ENCODE data around the gene RGS4. TPM values are rescaled to one million over a fixed set of nuclear protein-coding genes. Genes with fewer than 3 reads are reported as not detected.

RGS4 gene
- total and polyA plus RNA-seq, 7 donors = 0.23 to 15.7 (median 7.8) TPM; not detected in 1

GRCh38 chr1:163093169-163093568 is 24.0 kb downstream of the RGS4 start:
- H3K27me3 ChIP-seq = no peaks in the 10 kb centered on the region
- no peak overlapping the region for H3K4me3 ChIP-seq
- intact Hi-C loops (cut with DNase I) = no loop called here
- WGBS, 2 donors = 50 to 69% methylated on average over 4 of the region's 4 CpGs
- H3K36me3 ChIP-seq = no peaks in the 10 kb centered on the region
- TF ChIP-seq EP300 (IDR thresholded peaks at IDR 0.05) (no peak), POLR2AphosphoS5 (IDR thresholded peaks at IDR 0.05) (no peak), POLR2A (IDR thresholded peaks at IDR 0.05) (no peak), CTCF (IDR thresholded peaks at IDR 0.05) (no peak)
- no peaks in the 10 kb centered on the region for H3K4me1 ChIP-seq
- no peaks in the 10 kb centered on the region for H3K9me3 ChIP-seq
- DNase-seq = no peak
- H3K27ac ChIP-seq = no peak overlapping the region

- Histone ChIP-seq H3K27me3 (no peaks in the 10 kb centered on the region), H3K4me3 (no peak overlapping the region), H3K4me1 (no peaks in the 10 kb centered on the region), H3K36me3 (no peaks in the 10 kb centered on the region), H3K9me3 (no peaks in the 10 kb centered on the region), H3K27ac (no peak overlapping the region)
- TF ChIP-seq EP300 (IDR thresholded peaks at IDR 0.05) = no peak
- TF ChIP-seq POLR2AphosphoS5 (IDR thresholded peaks at IDR 0.05) = no peak
- no peak for TF ChIP-seq POLR2A (IDR thresholded peaks at IDR 0.05)
- no peak for TF ChIP-seq CTCF (IDR thresholded peaks at IDR 0.05)
- 87 to 88% methylated on average over 9 of the region's 9 CpGs for WGBS, 2 donors
- intact Hi-C loops (cut with DNase I) = no loop called here
- no peak for DNase-seq
These were observed 24.4 kb downstream of the RGS4 start for GRCh38 chr1:163093579-163093978.

GRCh38 chr1:163094182-163094581 is 25.0 kb downstream of the RGS4 start:
- intact Hi-C loops (cut with DNase I) = no loop called here
- no peaks in the 10 kb centered on the region for H3K4me1 ChIP-seq
- H3K27me3 ChIP-seq = no peaks in the 10 kb centered on the region
- no peak for TF ChIP-seq CTCF (IDR thresholded peaks at IDR 0.05)
- TF ChIP-seq POLR2A (IDR thresholded peaks at IDR 0.05) = no peak
- TF ChIP-seq POLR2AphosphoS5 (IDR thresholded peaks at IDR 0.05) = no peak
- TF ChIP-seq EP300 (IDR thresholded peaks at IDR 0.05) = no peak
- no peak for DNase-seq
- H3K36me3 ChIP-seq = no peaks in the 10 kb centered on the region
- WGBS, 2 donors = 56% methylated on average over 4 of the region's 4 CpGs
- H3K27ac ChIP-seq = no peak overlapping the region
- no peaks in the 10 kb centered on the region for H3K9me3 ChIP-seq
- no peak overlapping the region for H3K4me3 ChIP-seq

GRCh38 chr1:163094589-163094988 is 25.4 kb downstream of the RGS4 start:
- Histone ChIP-seq H3K4me3 (no peak overlapping the region), H3K36me3 (no peaks in the 10 kb centered on the region), H3K27ac (no peak overlapping the region), H3K4me1 (no peaks in the 10 kb centered on the region), H3K9me3 (no peaks in the 10 kb centered on the region), H3K27me3 (no peaks in the 10 kb centered on the region)
- intact Hi-C loops (cut with DNase I) = no loop called here
- 54 to 58% methylated on average over 2 of the region's 2 CpGs for WGBS, 2 donors
- TF ChIP-seq POLR2AphosphoS5 (IDR thresholded peaks at IDR 0.05) = no peak
- no peak for TF ChIP-seq EP300 (IDR thresholded peaks at IDR 0.05)
- TF ChIP-seq POLR2A (IDR thresholded peaks at IDR 0.05) = no peak
- TF ChIP-seq CTCF (IDR thresholded peaks at IDR 0.05) = no peak
- no peak for DNase-seq

- TF ChIP-seq EP300 (IDR thresholded peaks at IDR 0.05) = no peak
- no peak for TF ChIP-seq CTCF (IDR thresholded peaks at IDR 0.05)
- no peak for TF ChIP-seq POLR2A (IDR thresholded peaks at IDR 0.05)
- TF ChIP-seq POLR2AphosphoS5 (IDR thresholded peaks at IDR 0.05) = no peak
- WGBS, 2 donors = 56 to 84% methylated on average over 1 of the region's 1 CpG
These were observed 26.1 kb downstream of the RGS4 start for GRCh38 chr1:163095213-163095612.

More at GRCh38 chr1:163095213-163095612, 26.1 kb downstream of the RGS4 start:
- Histone ChIP-seq H3K36me3 (no peaks in the 10 kb centered on the region), H3K9me3 (no peaks in the 10 kb centered on the region), H3K4me1 (no peaks in the 10 kb centered on the region), H3K27me3 (no peaks in the 10 kb centered on the region), H3K27ac (no peak overlapping the region), H3K4me3 (no peak overlapping the region)
- intact Hi-C loops (cut with DNase I) = no loop called here
- DNase-seq = no peak
